ENCODE data around the gene DALRD3. TPM values are rescaled to one million over a fixed set of nuclear protein-coding genes. Genes with fewer than 3 reads are reported as not detected.

The DALRD3 gene
- total and polyA plus RNA-seq, 2 experiments from 2014 or later, result 31.0 to 57.7 TPM

DNA sequence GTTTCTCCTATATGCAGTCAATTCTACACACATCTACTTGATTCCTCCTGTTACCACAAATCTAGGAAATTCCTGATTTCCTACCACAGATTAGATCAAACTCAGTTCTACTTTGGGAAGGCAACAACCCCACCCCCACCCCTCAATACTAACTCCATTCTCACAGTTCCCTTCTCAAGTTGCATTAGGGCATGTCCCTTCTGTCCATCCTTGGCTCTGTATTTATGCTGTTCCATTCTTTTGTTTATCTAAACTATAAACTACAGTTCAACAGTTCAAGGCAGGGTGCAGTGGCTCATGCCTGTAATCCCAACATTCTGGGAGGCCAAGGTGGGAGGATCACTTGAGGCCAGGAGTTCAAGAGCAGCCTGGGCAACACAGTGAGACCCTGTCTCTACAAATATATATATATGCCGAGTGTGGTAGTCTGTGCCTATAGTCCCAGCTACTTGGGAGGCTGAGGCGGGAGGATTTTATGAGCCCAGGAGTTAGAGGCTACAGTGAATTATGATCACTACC, 36.0 kb upstream of the DALRD3 start (continued):
- TF ChIP-seq, protein P1, sequence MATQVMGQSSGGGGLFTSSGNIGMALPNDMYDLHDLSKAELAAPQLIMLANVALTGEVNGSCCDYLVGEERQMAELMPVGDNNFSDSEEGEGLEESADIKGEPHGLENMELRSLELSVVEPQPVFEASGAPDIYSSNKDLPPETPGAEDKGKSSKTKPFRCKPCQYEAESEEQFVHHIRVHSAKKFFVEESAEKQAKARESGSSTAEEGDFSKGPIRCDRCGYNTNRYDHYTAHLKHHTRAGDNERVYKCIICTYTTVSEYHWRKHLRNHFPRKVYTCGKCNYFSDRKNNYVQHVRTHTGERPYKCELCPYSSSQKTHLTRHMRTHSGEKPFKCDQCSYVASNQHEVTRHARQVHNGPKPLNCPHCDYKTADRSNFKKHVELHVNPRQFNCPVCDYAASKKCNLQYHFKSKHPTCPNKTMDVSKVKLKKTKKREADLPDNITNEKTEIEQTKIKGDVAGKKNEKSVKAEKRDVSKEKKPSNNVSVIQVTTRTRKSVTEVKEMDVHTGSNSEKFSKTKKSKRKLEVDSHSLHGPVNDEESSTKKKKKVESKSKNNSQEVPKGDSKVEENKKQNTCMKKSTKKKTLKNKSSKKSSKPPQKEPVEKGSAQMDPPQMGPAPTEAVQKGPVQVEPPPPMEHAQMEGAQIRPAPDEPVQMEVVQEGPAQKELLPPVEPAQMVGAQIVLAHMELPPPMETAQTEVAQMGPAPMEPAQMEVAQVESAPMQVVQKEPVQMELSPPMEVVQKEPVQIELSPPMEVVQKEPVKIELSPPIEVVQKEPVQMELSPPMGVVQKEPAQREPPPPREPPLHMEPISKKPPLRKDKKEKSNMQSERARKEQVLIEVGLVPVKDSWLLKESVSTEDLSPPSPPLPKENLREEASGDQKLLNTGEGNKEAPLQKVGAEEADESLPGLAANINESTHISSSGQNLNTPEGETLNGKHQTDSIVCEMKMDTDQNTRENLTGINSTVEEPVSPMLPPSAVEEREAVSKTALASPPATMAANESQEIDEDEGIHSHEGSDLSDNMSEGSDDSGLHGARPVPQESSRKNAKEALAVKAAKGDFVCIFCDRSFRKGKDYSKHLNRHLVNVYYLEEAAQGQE (IDR thresholded peaks at IDR 0.05; ENCODE audit: unreplicated experiment), result no peak
- TF ChIP-seq POLR2AphosphoS5 (IDR thresholded peaks at IDR 0.05; ENCODE audit: low read depth) (no peak), ZNF331 (CRISPR knock-in tag; IDR thresholded peaks at IDR 0.05; ENCODE audit: low read depth) (no peak), ZNF114 (CRISPR knock-in tag; IDR thresholded peaks at IDR 0.05) (no peak), EZH2phosphoT487 (IDR thresholded peaks at IDR 0.05; ENCODE audit: unreplicated experiment) (no peak), JUNB (IDR thresholded peaks at IDR 0.05; ENCODE audit: unreplicated experiment) (no peak), EZH2 (IDR thresholded peaks at IDR 0.05; ENCODE audit: low read depth, unreplicated experiment) (no peak), STAT1 (IDR thresholded peaks at IDR 0.05; ENCODE audit: unreplicated experiment) (no peak), NANOG (IDR thresholded peaks at IDR 0.05; ENCODE audit: borderline replicate concordance) (no peak)
- TF ChIP-seq, protein P2, sequence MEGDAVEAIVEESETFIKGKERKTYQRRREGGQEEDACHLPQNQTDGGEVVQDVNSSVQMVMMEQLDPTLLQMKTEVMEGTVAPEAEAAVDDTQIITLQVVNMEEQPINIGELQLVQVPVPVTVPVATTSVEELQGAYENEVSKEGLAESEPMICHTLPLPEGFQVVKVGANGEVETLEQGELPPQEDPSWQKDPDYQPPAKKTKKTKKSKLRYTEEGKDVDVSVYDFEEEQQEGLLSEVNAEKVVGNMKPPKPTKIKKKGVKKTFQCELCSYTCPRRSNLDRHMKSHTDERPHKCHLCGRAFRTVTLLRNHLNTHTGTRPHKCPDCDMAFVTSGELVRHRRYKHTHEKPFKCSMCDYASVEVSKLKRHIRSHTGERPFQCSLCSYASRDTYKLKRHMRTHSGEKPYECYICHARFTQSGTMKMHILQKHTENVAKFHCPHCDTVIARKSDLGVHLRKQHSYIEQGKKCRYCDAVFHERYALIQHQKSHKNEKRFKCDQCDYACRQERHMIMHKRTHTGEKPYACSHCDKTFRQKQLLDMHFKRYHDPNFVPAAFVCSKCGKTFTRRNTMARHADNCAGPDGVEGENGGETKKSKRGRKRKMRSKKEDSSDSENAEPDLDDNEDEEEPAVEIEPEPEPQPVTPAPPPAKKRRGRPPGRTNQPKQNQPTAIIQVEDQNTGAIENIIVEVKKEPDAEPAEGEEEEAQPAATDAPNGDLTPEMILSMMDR (conservative IDR thresholded peaks at IDR 0.05; ENCODE audit: low read depth in 2 of 2), result no peak

DNA sequence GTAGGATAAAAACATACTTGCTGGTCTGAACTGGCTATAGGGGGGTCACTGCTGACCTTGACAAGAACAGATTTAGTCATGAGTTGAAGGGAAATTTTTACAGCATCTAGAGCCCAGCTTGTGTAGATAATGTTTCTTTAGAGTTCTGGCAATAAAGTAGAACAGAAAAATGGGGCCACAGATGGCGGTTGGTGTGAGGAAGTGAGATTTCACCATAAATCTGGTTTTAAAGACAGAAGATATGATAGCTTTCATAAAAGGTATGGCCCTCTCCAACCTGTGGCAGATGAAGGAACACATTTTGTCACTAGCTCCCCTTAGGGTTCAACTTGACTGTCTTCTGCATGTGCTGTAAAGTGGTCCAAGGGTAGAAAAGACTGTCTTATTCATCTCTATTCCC, 35.2 kb upstream of the DALRD3 start:
- H3K9me3 Mint-ChIP-seq, result no peaks in the 10 kb centered on the region
- H3K4me3 ChIP-seq, result no peak overlapping the region
- no peak overlapping the region for H3K27ac Mint-ChIP-seq
- H2AFZ ChIP-seq, result no peak overlapping the region
- peaks cover 29% of the 10 kb centered on the region for H3K36me3 ChIP-seq (ENCODE audit: insufficient read depth)
- no peak overlapping the region for H3K4me3 Mint-ChIP-seq
- H3K9me2 ChIP-seq (ENCODE audit: insufficient read depth), result no peaks in the 10 kb centered on the region
- peaks cover 1% of the 10 kb centered on the region for H3K27me3 Mint-ChIP-seq (ENCODE audit: insufficient read depth, low read depth, poor library complexity)
- H3K4me1 Mint-ChIP-seq, result no peaks in the 10 kb centered on the region
- H3K4me1 ChIP-seq (ENCODE audit: insufficient read depth), result no peaks in the 10 kb centered on the region
- H4K20me1 ChIP-seq (replicated peaks; ENCODE audit: insufficient read depth), result peaks cover 24% of the 10 kb centered on the region
- H3K4me2 ChIP-seq, result no peak overlapping the region
- no peak for TF ChIP-seq STAT1 (IDR thresholded peaks at IDR 0.05; ENCODE audit: unreplicated experiment)
- TF ChIP-seq EZH2phosphoT487 (IDR thresholded peaks at IDR 0.05; ENCODE audit: unreplicated experiment), result no peak
- TF ChIP-seq, protein P1 (IDR thresholded peaks at IDR 0.05; ENCODE audit: unreplicated experiment), result no peak
- TF ChIP-seq, protein P3, sequence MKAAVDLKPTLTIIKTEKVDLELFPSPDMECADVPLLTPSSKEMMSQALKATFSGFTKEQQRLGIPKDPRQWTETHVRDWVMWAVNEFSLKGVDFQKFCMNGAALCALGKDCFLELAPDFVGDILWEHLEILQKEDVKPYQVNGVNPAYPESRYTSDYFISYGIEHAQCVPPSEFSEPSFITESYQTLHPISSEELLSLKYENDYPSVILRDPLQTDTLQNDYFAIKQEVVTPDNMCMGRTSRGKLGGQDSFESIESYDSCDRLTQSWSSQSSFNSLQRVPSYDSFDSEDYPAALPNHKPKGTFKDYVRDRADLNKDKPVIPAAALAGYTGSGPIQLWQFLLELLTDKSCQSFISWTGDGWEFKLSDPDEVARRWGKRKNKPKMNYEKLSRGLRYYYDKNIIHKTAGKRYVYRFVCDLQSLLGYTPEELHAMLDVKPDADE (IDR thresholded peaks at IDR 0.05), result no peak
- peaks cover 60% of the 10 kb centered on the region for H3K36me3 Mint-ChIP-seq (ENCODE audit: low read depth)
- peaks cover 44% of the 10 kb centered on the region for H3K79me2 ChIP-seq (replicated peaks; ENCODE audit: insufficient read depth)
- ATAC-seq (no peak), DNase-seq (ENCODE audit: low spot score) (no peak)
- H3F3A ChIP-seq (replicated peaks; ENCODE audit: low read depth), result 0 out of 2 replicates have a peak, but pooled peaks cover 2% of the 10 kb centered on the region
- 0 out of 2 replicates have a peak overlapping the region, but pooled peaks have one; percentile 26 for H3K27ac ChIP-seq (ENCODE audit: low read depth)
- H3K27me3 ChIP-seq (ENCODE audit: insufficient read depth), result no peaks in the 10 kb centered on the region

Measured in GM23338 (cell line).